Neuronal stem cell (in vitro differentiated cells): ENCODE results near the gene PPME1.
A peak's percentile ranks its signal among the peaks of the same experiment; 100 is the strongest.

Experiments used
- DNase-seq: peaks from one replicate; pipeline ENCODE4 v3.0.0-alpha.2; 2013; ENCODE audit warnings: low spot score
- H2AFZ ChIP-seq: one replicate; pipeline ENCODE4 v1.6.1; 2013; ENCODE audit warnings: mild to moderate bottlenecking, low read length, inconsistent platforms
- H2AK5ac ChIP-seq: 2 replicates; pipeline ENCODE4 v1.6.1; 2013; ENCODE audit warnings: low read depth, mild to moderate bottlenecking, inconsistent platforms, low read length, moderate library complexity, mixed read lengths
- H2BK120ac ChIP-seq: 2 replicates; pipeline ENCODE4 v1.6.1; 2013; ENCODE audit warnings: low read depth, mild to moderate bottlenecking, inconsistent platforms, low read length, moderate library complexity, mixed read lengths
- H2BK12ac ChIP-seq: one replicate; pipeline ENCODE4 v1.6.1; 2013; ENCODE audit warnings: low read length, inconsistent platforms
- H2BK15ac ChIP-seq: 2 replicates; pipeline ENCODE4 v1.6.1; 2013; ENCODE audit warnings: mild to moderate bottlenecking, low read length, inconsistent platforms, mixed read lengths
- H2BK5ac ChIP-seq: one replicate; pipeline ENCODE4 v1.6.1; 2013; ENCODE audit warnings: inconsistent platforms, mild to moderate bottlenecking, low read length, moderate library complexity
- H3K14ac ChIP-seq: one replicate; pipeline ENCODE4 v1.6.1; 2013; ENCODE audit warnings: low read length, inconsistent platforms
- H3K18ac ChIP-seq: 2 replicates; pipeline ENCODE4 v1.6.1; 2013; ENCODE audit warnings: low read length, inconsistent platforms
- H3K23ac ChIP-seq: 2 replicates; pipeline ENCODE4 v1.6.1; 2013; ENCODE audit warnings: low read depth, mild to moderate bottlenecking, mixed read lengths, low read length, inconsistent platforms; ENCODE audit not compliant: poor library complexity
- H3K27ac ChIP-seq: replicated peaks from 3 replicates; pipeline ENCODE4 v1.5.1; 2013; ENCODE audit warnings: low read length, inconsistent platforms
- H3K27me3 ChIP-seq, 3 experiments: 2 replicates each; pipeline ENCODE4 v1.6.1; 2013; ENCODE audit warnings: low read length in 3 of 3, mild to moderate bottlenecking in 2 of 3, inconsistent platforms in 1 of 3, low read depth in 1 of 3, mixed read lengths in 1 of 3, moderate library complexity in 1 of 3; ENCODE audit not compliant: control insufficient read depth in 3 of 3, insufficient read depth in 3 of 3
- H3K36me3 ChIP-seq, 2 donors: replicated peaks in 1 of 2; 2 replicates each; pipeline ENCODE4 v1.6.1; 2013; ENCODE audit warnings: low read length in 2 of 2; ENCODE audit not compliant: control insufficient read depth in 2 of 2, insufficient read depth in 2 of 2
- H3K4ac ChIP-seq: 2 replicates; pipeline ENCODE4 v1.6.1; 2013; ENCODE audit warnings: inconsistent platforms, mild to moderate bottlenecking, low read length, moderate library complexity
- H3K4me1 ChIP-seq, 2 donors: 1 replicate in 1 of 2; 2 replicates in 1 of 2; pipeline ENCODE4 v1.6.1; 2013; ENCODE audit warnings: low read length in 2 of 2, low read depth in 1 of 2; ENCODE audit not compliant: control insufficient read depth in 2 of 2, insufficient read depth in 1 of 2
- H3K4me2 ChIP-seq: one replicate; pipeline ENCODE4 v1.6.1; 2013; ENCODE audit warnings: mild to moderate bottlenecking, low read length, inconsistent platforms; ENCODE audit not compliant: insufficient read depth, poor library complexity, severe bottlenecking
- H3K4me3 ChIP-seq, 2 donors: 2 replicates each; pipeline ENCODE4 v1.5.1; 2013; ENCODE audit warnings: low read length in 2 of 2, mild to moderate bottlenecking in 2 of 2, inconsistent platforms in 1 of 2, moderate library complexity in 1 of 2
- H3K79me1 ChIP-seq: one replicate; pipeline ENCODE4 v1.6.1; 2013; ENCODE audit warnings: low read depth, mild to moderate bottlenecking, inconsistent platforms, low read length, moderate library complexity
- H3K9ac ChIP-seq: one replicate; pipeline ENCODE4 v1.6.1; 2013; ENCODE audit warnings: mild to moderate bottlenecking, low read depth, low read length, inconsistent platforms; ENCODE audit not compliant: poor library complexity
- H3K9me3 ChIP-seq, 2 donors: replicated peaks in 1 of 2; 2 replicates each; pipeline versions ENCODE3 to v1.6.1; 2013; ENCODE audit warnings: low read length in 2 of 2, mild to moderate bottlenecking in 2 of 2, inconsistent platforms in 1 of 2, low read depth in 1 of 2, mixed read lengths in 1 of 2, moderate library complexity in 1 of 2; ENCODE audit not compliant: control insufficient read depth in 2 of 2, insufficient read depth in 1 of 2
- H4K8ac ChIP-seq: one replicate; pipeline ENCODE4 v1.6.1; 2013; ENCODE audit warnings: low read depth, mild to moderate bottlenecking, inconsistent platforms, low read length, moderate library complexity
- H4K91ac ChIP-seq: one replicate; pipeline ENCODE4 v1.6.1; 2013; ENCODE audit warnings: low read length, low read depth, mild to moderate bottlenecking, inconsistent platforms; ENCODE audit not compliant: poor library complexity
- WGBS, 2 donors: extraction: QIAGEN DNeasy Blood & Tissue Kit; methylation state at CpG; one replicate each; pipeline ENCODE4 v1.1.7; 2013; ENCODE audit warnings: missing lambda C conversion rate in 2 of 2, mixed read lengths in 1 of 2; ENCODE audit not compliant: insufficient read length in 2 of 2, insufficient replicate concordance in 1 of 2; ENCODE audit errors: extremely low coverage in 2 of 2; 5-methylcytosine and 5-hydroxymethylcytosine counted together

PPME1 gene

GRCh38 chr11:74135127-74135840 is 35.8 kb upstream of the PPME1 start:
- H2BK15ac ChIP-seq = no peak overlapping the region
- H2BK5ac ChIP-seq = no peak overlapping the region
- peaks cover 7 to 89% of the 10 kb centered on the region in 2 donors for H3K36me3 ChIP-seq
- H3K9me3 ChIP-seq = peaks cover 0 to 7% of the 10 kb centered on the region in 2 donors
- H2AFZ ChIP-seq = no peak overlapping the region
- H2BK120ac ChIP-seq = no peak overlapping the region
- H3K4me2 ChIP-seq = no peak overlapping the region
- H3K27ac ChIP-seq = no peak overlapping the region
- H3K18ac ChIP-seq = no peak overlapping the region
- H3K27me3 ChIP-seq = no peaks in the 10 kb centered on the region
- H4K8ac ChIP-seq = no peak overlapping the region
- DNase-seq = no peak
- H2AK5ac ChIP-seq = no peak overlapping the region
- H3K23ac ChIP-seq = no peak overlapping the region
- no CpG with 5 or more reads among the region's 3 CpGs for WGBS, 2 donors
- H3K79me1 ChIP-seq = no peaks in the 10 kb centered on the region
- no peak overlapping the region for H3K4me3 ChIP-seq
- H3K4me1 ChIP-seq = peaks cover 0 to 14% of the 10 kb centered on the region in 2 donors
- no peak overlapping the region for H3K14ac ChIP-seq
- no peak overlapping the region for H4K91ac ChIP-seq
- no peak overlapping the region for H3K4ac ChIP-seq
- no peak overlapping the region for H3K9ac ChIP-seq
- H2BK12ac ChIP-seq = no peak overlapping the region

GRCh38 chr11:74138021-74138420 is 33.1 kb upstream of the PPME1 start:
- no peak overlapping the region for H3K9ac ChIP-seq
- no peak overlapping the region for H2AFZ ChIP-seq
- peaks cover 3 to 17% of the 10 kb centered on the region in 2 donors for H3K4me1 ChIP-seq
- no peak overlapping the region for H2BK120ac ChIP-seq
- no peak overlapping the region for H3K4ac ChIP-seq
- H3K23ac ChIP-seq = no peak overlapping the region
- H3K18ac ChIP-seq = no peak overlapping the region
- no peak overlapping the region for H3K4me3 ChIP-seq
- no peak overlapping the region for H2BK5ac ChIP-seq
- H4K8ac ChIP-seq = no peak overlapping the region
- no peaks in the 10 kb centered on the region for H3K79me1 ChIP-seq
- H2AK5ac ChIP-seq = no peak overlapping the region
- WGBS, 2 donors = no CpG with 5 or more reads among the region's 2 CpGs
- H3K4me2 ChIP-seq = no peak overlapping the region
- H2BK12ac ChIP-seq = no peak overlapping the region
- H3K9me3 ChIP-seq = no peaks in the 10 kb centered on the region
- H3K36me3 ChIP-seq = peaks cover 0 to 62% of the 10 kb centered on the region in 2 donors
- H2BK15ac ChIP-seq = no peak overlapping the region
- no peak for DNase-seq
- no peak overlapping the region for H4K91ac ChIP-seq
- H3K14ac ChIP-seq = no peak overlapping the region
- H3K27ac ChIP-seq = peak overlapping the region; percentile 29
- H3K27me3 ChIP-seq = no peaks in the 10 kb centered on the region

GRCh38 chr11:74138572-74138971 is 32.5 kb upstream of the PPME1 start:
- Histone ChIP-seq H3K4me1 (peaks cover 3 to 17% of the 10 kb centered on the region in 2 donors), H3K27ac (peak overlapping the region; percentile 29), H2BK120ac (no peak overlapping the region), H3K9ac (no peak overlapping the region), H4K91ac (no peak overlapping the region), H3K23ac (no peak overlapping the region), H3K4ac (no peak overlapping the region), H3K4me2 (no peak overlapping the region), H3K9me3 (no peaks in the 10 kb centered on the region), H4K8ac (no peak overlapping the region), H2AFZ (no peak overlapping the region), H2AK5ac (no peak overlapping the region), H3K18ac (no peak overlapping the region), H2BK5ac (no peak overlapping the region), H3K14ac (no peak overlapping the region), H3K36me3 (peaks cover 0 to 57% of the 10 kb centered on the region in 2 donors), H3K79me1 (no peaks in the 10 kb centered on the region), H3K4me3 (no peak overlapping the region), H2BK15ac (no peak overlapping the region), H3K27me3 (no peaks in the 10 kb centered on the region), H2BK12ac (no peak overlapping the region)
- peak; percentile 6 for DNase-seq
- no CpG with 5 or more reads among the region's 2 CpGs for WGBS, 2 donors

- no peak overlapping the region for H2AK5ac ChIP-seq
- no peak overlapping the region for H2AFZ ChIP-seq
- H3K9ac ChIP-seq = no peak overlapping the region
- H2BK5ac ChIP-seq = no peak overlapping the region
- H3K23ac ChIP-seq = no peak overlapping the region
- DNase-seq = no peak
- H4K91ac ChIP-seq = no peak overlapping the region
- H3K9me3 ChIP-seq = no peaks in the 10 kb centered on the region
- H3K18ac ChIP-seq = no peak overlapping the region
- H2BK15ac ChIP-seq = no peak overlapping the region
- H3K36me3 ChIP-seq = peaks cover 0 to 49% of the 10 kb centered on the region in 2 donors
- H2BK120ac ChIP-seq = no peak overlapping the region
- H3K4me1 ChIP-seq = peaks cover 3 to 17% of the 10 kb centered on the region in 2 donors
- no peaks in the 10 kb centered on the region for H3K27me3 ChIP-seq
- H3K4me3 ChIP-seq = no peak overlapping the region
- no peak overlapping the region for H3K4ac ChIP-seq
- WGBS, 2 donors = no CpG with 5 or more reads among the region's 6 CpGs
- H4K8ac ChIP-seq = no peak overlapping the region
- no peak overlapping the region for H3K14ac ChIP-seq
- H3K4me2 ChIP-seq = no peak overlapping the region
- peak overlapping the region; percentile 39 for H3K27ac ChIP-seq
- no peak overlapping the region for H2BK12ac ChIP-seq
- no peaks in the 10 kb centered on the region for H3K79me1 ChIP-seq
These were observed 31.8 kb upstream of the PPME1 start for GRCh38 chr11:74139151-74139918.
